ENCODE measurements around the gene CRYAA.
"Not testable (repeated sequence)": the region's sequence is repeated elsewhere in the genome, so short reads cannot be mapped to it uniquely, and the experiment has no call there.

The CRYAA gene

GRCh38 chr21:43168708-43169107, at the start of gene CRYAA:
Gene CRYAA, plus strand, starts transcription at chr21:43169008. Its CDS starts 92 bp downstream, at chr21:43169100.
- not testable (repeated sequence) for DNase-seq

GRCh38 chr21:43130094-43130493, 38.7 kb upstream of the CRYAA start:
- not testable (repeated sequence) for DNase-seq

- not testable (repeated sequence) for DNase-seq
Measured at GRCh38 chr21:43134520-43134919, 34.3 kb upstream of the CRYAA start.

- not testable (repeated sequence) for DNase-seq
Measured at GRCh38 chr21:43138944-43139343, 29.9 kb upstream of the CRYAA start.

GRCh38 chr21:43141407-43141806, 27.4 kb upstream of the CRYAA start:
- DNase-seq: not testable (repeated sequence)

- not testable (repeated sequence) for DNase-seq
Measured at GRCh38 chr21:43146637-43147036, 22.2 kb upstream of the CRYAA start.

- DNase-seq: not testable (repeated sequence)
Measured at GRCh38 chr21:43147999-43148398, 20.8 kb upstream of the CRYAA start.

GRCh38 chr21:43149344-43149743, 19.5 kb upstream of the CRYAA start:
- not testable (repeated sequence) for DNase-seq

GRCh38 chr21:43153601-43154000, 15.2 kb upstream of the CRYAA start:
- not testable (repeated sequence) for DNase-seq

- DNase-seq: not testable (repeated sequence)
Measured at GRCh38 chr21:43159279-43160175, 9.3 kb upstream of the CRYAA start.

- DNase-seq: not testable (repeated sequence)
Measured at GRCh38 chr21:43161826-43162707, 6.7 kb upstream of the CRYAA start.

- not testable (repeated sequence) for DNase-seq
Measured at GRCh38 chr21:43162708-43163205, 6.1 kb upstream of the CRYAA start.

GRCh38 chr21:43164823-43165222, 4.0 kb upstream of the CRYAA start:
- DNase-seq: not testable (repeated sequence)

GRCh38 chr21:43165734-43166133, 3.1 kb upstream of the CRYAA start:
- DNase-seq: not testable (repeated sequence)

- DNase-seq: not testable (repeated sequence)
Measured at GRCh38 chr21:43169230-43169886, 550 bp downstream of the CRYAA start.

GRCh38 chr21:43169891-43170290, 1.1 kb downstream of the CRYAA start:
- DNase-seq: not testable (repeated sequence)

GRCh38 chr21:43172812-43173211, 4.0 kb downstream of the CRYAA start:
- not testable (repeated sequence) for DNase-seq

- not testable (repeated sequence) for DNase-seq
Measured at GRCh38 chr21:43173438-43173837, 4.6 kb downstream of the CRYAA start.

- not testable (repeated sequence) for DNase-seq
Measured at GRCh38 chr21:43173930-43174329, 5.1 kb downstream of the CRYAA start.

- not testable (repeated sequence) for DNase-seq
Measured at GRCh38 chr21:43174998-43175397, 6.2 kb downstream of the CRYAA start.

- not testable (repeated sequence) for DNase-seq
Measured at GRCh38 chr21:43176621-43177020, 7.8 kb downstream of the CRYAA start.
